Lower lobe of right lung (tissue), 2 donors: ENCODE data around the gene WDR37. TPM values are rescaled to one million over a fixed set of nuclear protein-coding genes. Genes with fewer than 3 reads are reported as not detected.

ENCODE experiments used
- ATAC-seq, 2 donors: fragments of 200-7000 bp; cut with Tn5 transposase; one replicate each; pipeline ENCODE4 v1.9.1; 2020 to 2022; ENCODE audit warnings: mild to moderate bottlenecking in 2 of 2, moderate library complexity in 2 of 2
- DNase-seq: peaks from one replicate; pipeline ENCODE4 v3.0.0-alpha.2; 2020
- H3K27ac ChIP-seq: fragments of 200-600 bp; one replicate; pipeline ENCODE4 v1.8.0; 2022
- H3K27me3 ChIP-seq: fragments of 200-600 bp; one replicate; pipeline ENCODE4 v1.8.0; 2022; ENCODE audit warnings: low read depth
- H3K36me3 ChIP-seq: fragments of 200-600 bp; one replicate; pipeline ENCODE4 v1.8.0; 2022; ENCODE audit warnings: mild to moderate bottlenecking
- H3K4me1 ChIP-seq: fragments of 200-600 bp; one replicate; pipeline ENCODE4 v1.8.0; 2022
- H3K4me3 ChIP-seq: fragments of 200-600 bp; one replicate; pipeline ENCODE4 v1.8.0; 2022; ENCODE audit warnings: mild to moderate bottlenecking
- H3K9me3 ChIP-seq: fragments of 200-600 bp; one replicate; pipeline ENCODE4 v1.8.0; 2022
- intact Hi-C: fragments of 100-400 bp; cut with DNase I; formaldehyde crosslinking; loops from one replicate; pipeline ENCODE4 v1.11.0; 2022
- total RNA-seq: library from RNA; stranded (reverse); fragmentation: NEBNext Ultra II Directional; extraction: Animal tissue kit (Norgen Biotek cat#: 25700); gene quantifications from one replicate; pipeline ENCODE4 v1.2.1, GENCODE V29; 2021
- TF ChIP-seq, protein P1 (sequence below): fragments of 200-600 bp; IDR thresholded peaks from one replicate; pipeline ENCODE4 v1.8.0; 2022; ENCODE audit warnings: antibody characterized with exemption, mild to moderate bottlenecking
- donor health status: DM: no; HTN: yes; CAD: no; lungs with severe emphysema.

WDR37 gene
- total RNA-seq, 1 donor from 2014 or later = 22.0 TPM

DNA sequence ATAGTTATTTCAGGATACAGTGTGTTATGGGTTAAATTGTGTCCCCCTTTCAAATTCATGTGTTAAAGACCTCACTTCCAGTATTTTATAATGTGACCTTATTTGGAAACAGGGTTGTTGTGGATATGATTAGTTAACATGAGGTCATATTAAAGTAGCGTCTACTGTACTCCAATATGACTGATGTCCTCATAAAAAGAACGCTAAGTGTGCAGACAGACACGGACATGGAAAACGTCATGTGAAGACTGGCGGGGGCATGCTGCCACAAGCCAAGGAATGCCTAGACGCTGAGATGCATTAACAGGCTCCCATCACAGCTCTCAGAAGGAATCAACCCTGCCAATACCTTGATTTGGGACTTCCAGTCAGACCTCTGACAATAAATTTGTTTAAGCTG is 1.5 kb upstream of the WDR37 start:
- TF ChIP-seq, protein P1, sequence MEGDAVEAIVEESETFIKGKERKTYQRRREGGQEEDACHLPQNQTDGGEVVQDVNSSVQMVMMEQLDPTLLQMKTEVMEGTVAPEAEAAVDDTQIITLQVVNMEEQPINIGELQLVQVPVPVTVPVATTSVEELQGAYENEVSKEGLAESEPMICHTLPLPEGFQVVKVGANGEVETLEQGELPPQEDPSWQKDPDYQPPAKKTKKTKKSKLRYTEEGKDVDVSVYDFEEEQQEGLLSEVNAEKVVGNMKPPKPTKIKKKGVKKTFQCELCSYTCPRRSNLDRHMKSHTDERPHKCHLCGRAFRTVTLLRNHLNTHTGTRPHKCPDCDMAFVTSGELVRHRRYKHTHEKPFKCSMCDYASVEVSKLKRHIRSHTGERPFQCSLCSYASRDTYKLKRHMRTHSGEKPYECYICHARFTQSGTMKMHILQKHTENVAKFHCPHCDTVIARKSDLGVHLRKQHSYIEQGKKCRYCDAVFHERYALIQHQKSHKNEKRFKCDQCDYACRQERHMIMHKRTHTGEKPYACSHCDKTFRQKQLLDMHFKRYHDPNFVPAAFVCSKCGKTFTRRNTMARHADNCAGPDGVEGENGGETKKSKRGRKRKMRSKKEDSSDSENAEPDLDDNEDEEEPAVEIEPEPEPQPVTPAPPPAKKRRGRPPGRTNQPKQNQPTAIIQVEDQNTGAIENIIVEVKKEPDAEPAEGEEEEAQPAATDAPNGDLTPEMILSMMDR = no peak
- H3K9me3 ChIP-seq = no peaks in the 10 kb centered on the region
- intact Hi-C loops = no loop called here
- no peak overlapping the region for H3K27ac ChIP-seq
- no peak for DNase-seq
- peaks cover 18% of the 10 kb centered on the region for H3K36me3 ChIP-seq
- H3K4me1 ChIP-seq = peaks cover 62% of the 10 kb centered on the region
- ATAC-seq = no peak
- no peak overlapping the region for H3K4me3 ChIP-seq
- H3K27me3 ChIP-seq = no peaks in the 10 kb centered on the region

DNA sequence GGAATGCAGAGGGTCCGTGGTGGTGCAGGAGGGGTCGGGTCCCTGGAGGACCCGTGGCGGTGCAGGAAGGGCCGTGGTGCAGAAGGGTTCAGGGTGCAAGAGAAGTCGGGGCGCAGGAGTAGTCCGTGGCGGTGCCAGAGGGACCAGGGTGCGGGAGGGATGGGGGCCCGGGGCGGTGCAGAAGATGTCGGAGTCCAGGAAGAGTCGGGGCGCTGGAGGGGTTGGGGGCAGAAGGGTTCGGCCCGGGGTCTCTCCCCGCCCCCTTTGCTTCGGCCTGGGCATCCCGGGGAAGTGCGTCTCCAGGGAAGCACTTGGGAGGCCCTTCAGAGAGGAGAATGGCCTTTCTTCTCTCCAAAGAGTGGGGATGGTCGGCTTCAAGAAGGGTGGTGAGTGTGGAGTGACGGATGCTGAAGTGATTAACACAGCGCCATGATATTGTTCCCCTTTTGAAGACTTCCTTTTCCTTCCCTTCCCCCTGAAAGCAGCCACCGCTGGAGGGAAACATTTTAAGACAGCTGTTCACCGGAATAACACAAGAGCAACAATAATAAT is 997 bp downstream of the WDR37 start:
- peak; percentile 41 to 47 for ATAC-seq
- Histone ChIP-seq H3K9me3 (no peaks in the 10 kb centered on the region), H3K4me3 (peak overlapping the region; percentile 85), H3K27ac (peak overlapping the region; percentile 99), H3K4me1 (peaks cover 51% of the 10 kb centered on the region), H3K36me3 (peaks cover 18% of the 10 kb centered on the region), H3K27me3 (no peaks in the 10 kb centered on the region)
- TF ChIP-seq, protein P1 = no peak
- intact Hi-C loops = no loop called here
- DNase-seq = no peak

DNA sequence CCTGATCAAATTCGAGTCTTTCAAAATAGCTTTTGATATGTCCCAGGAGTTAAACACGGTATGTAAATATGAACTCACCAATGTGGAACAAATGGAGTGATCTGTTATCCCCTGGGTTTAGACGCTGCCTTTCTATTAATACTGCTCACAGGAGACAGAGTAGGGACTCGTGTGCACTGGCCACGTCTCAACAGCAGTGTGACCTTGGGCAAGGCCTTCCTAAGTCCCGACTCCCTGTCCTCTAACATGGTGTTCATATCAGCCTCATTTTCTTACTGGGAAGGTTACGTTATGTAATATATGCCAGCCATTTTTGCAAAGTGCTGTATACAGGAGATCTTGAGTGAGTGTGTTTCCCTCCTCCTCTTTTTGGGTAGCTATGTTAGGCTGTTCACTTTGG is 1.8 kb downstream of the WDR37 start:
- intact Hi-C loops = no loop called here
- no peak overlapping the region for H3K27ac ChIP-seq

DNA sequence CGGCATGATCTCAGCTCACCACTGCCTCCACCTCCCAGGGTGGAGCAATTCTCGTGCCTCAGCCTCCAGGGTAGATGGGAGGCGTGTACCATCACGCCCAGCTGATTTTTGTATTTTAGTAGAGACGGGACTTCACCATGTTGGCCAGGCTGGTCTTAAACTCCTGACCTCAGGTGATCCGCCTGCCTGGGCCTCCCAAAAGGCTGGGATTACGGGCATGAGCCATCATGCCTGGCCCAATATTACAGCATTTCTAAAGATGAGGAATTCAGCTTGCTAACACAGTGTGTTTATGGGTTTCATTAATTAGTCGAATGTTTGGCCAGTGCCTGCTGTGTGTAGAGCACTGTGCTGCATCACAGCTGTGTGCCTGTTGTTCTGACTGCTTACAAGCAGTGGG is 3.7 kb downstream of the WDR37 start:
- DNase-seq = no peak
- TF ChIP-seq, protein P1 = no peak
- H3K27ac ChIP-seq = no peak overlapping the region
- intact Hi-C loops = no loop called here
- no peak overlapping the region for H3K4me3 ChIP-seq
- no peaks in the 10 kb centered on the region for H3K9me3 ChIP-seq
- H3K4me1 ChIP-seq = peaks cover 31% of the 10 kb centered on the region
- no peak for ATAC-seq
- H3K27me3 ChIP-seq = no peaks in the 10 kb centered on the region
- peaks cover 12% of the 10 kb centered on the region for H3K36me3 ChIP-seq

More for the DNA sequence above, 1.8 kb downstream of the WDR37 start:
- no peaks in the 10 kb centered on the region for H3K9me3 ChIP-seq
- ATAC-seq = no peak
- TF ChIP-seq, protein P1 = no peak
- peak overlapping the region; percentile 85 for H3K4me3 ChIP-seq
- no peak for DNase-seq
- H3K27me3 ChIP-seq = no peaks in the 10 kb centered on the region
- H3K4me1 ChIP-seq = peaks cover 49% of the 10 kb centered on the region
- H3K36me3 ChIP-seq = peaks cover 12% of the 10 kb centered on the region

DNA sequence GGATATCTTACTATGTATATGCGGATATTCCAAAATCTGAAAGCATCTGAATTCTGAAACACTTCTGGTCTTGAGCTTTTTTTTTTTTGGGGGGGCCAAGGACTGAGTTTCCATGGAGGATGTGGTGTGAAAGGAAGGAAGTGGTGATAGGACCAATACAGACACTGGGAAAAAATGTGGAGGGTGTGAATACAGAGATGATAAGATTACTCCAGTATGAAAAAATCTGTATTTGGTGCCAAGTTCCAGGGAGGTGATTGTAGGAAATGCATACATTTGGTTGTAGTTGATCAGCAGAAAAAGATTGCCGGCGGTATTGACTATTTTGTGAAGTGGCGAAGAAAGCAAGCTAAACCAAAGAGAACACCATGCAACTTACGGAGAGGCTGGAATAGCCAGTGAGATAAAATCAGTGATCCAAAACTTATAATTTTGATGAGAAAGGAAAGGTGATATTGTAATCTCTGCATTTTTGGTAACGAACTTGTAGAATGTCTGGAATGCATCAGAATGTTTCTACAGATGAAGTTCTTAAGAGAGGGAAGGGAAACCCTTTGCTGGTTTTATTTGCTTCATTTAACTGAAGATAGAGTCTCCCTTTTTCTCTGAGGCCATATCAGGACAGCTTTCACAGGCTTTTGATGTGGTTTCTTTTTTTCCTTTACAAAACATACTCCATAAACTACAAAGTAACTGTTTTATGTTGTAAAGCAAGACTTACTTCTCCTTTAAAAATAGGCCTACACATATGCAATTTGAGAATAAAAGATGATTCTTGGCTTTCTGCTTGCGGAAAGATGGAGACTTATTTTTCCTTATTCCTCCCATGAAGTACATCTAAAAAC is 6.0 kb downstream of the WDR37 start:
- no peak for ATAC-seq
- Histone ChIP-seq H3K4me1 (peaks cover 25% of the 10 kb centered on the region), H3K27ac (no peak overlapping the region), H3K4me3 (no peak overlapping the region), H3K27me3 (no peaks in the 10 kb centered on the region), H3K36me3 (peaks cover 10% of the 10 kb centered on the region), H3K9me3 (no peaks in the 10 kb centered on the region)
- no peak for DNase-seq
- TF ChIP-seq, protein P1 = no peak
- intact Hi-C loops = no loop called here
